ENCODE data around the gene EFCAB14.
"Not testable (repeated sequence)": the region's sequence is repeated elsewhere in the genome, so short reads cannot be mapped to it uniquely, and the experiment has no call there.

The EFCAB14 gene

GRCh38 chr1:46659307-46659870 is 59.5 kb downstream of the EFCAB14 start:
- Histone ChIP-seq H3K27me3 (ENCODE audit: insufficient read depth, low read length) (no peaks in the 10 kb centered on the region), H3K4me1 (ENCODE audit: insufficient read depth, low read length) (no peaks in the 10 kb centered on the region), H3K9me3 (ENCODE audit: insufficient read depth, low read depth, low read length) (no peaks in the 10 kb centered on the region), H3K27ac (ENCODE audit: low read length) (no peak overlapping the region), H3K4me3 (ENCODE audit: low read length) (no peak overlapping the region), H3K36me3 (ENCODE audit: insufficient read depth, low read depth, low read length) (peaks cover 55% of the 10 kb centered on the region), H3K9ac (ENCODE audit: low read depth, low read length) (no peak overlapping the region)

- H3K4me3 ChIP-seq (ENCODE audit: low read length) = no peak overlapping the region
- H3K9me3 ChIP-seq (ENCODE audit: insufficient read depth, low read depth, low read length) = no peaks in the 10 kb centered on the region
- H3K27me3 ChIP-seq (ENCODE audit: insufficient read depth, low read length) = no peaks in the 10 kb centered on the region
- peaks cover 58% of the 10 kb centered on the region for H3K36me3 ChIP-seq (ENCODE audit: insufficient read depth, low read depth, low read length)
- no peaks in the 10 kb centered on the region for H3K4me1 ChIP-seq (ENCODE audit: insufficient read depth, low read length)
- no peak overlapping the region for H3K27ac ChIP-seq (ENCODE audit: low read length)
- H3K9ac ChIP-seq (ENCODE audit: low read depth, low read length) = no peak overlapping the region
Measured at GRCh38 chr1:46657775-46658174, 61.1 kb downstream of the EFCAB14 start.

- peaks cover 69% of the 10 kb centered on the region for H3K36me3 ChIP-seq (ENCODE audit: insufficient read depth, low read depth, low read length)
Measured at GRCh38 chr1:46656643-46657042, 62.3 kb downstream of the EFCAB14 start.

GRCh38 chr1:46655848-46656247 is 63.1 kb downstream of the EFCAB14 start:
- H3K9ac ChIP-seq (ENCODE audit: low read depth, low read length) = no peak overlapping the region
- H3K4me1 ChIP-seq (ENCODE audit: insufficient read depth, low read length) = no peaks in the 10 kb centered on the region
- no peak overlapping the region for H3K4me3 ChIP-seq (ENCODE audit: low read length)
- H3K36me3 ChIP-seq (ENCODE audit: insufficient read depth, low read depth, low read length) = peaks cover 69% of the 10 kb centered on the region
- no peaks in the 10 kb centered on the region for H3K9me3 ChIP-seq (ENCODE audit: insufficient read depth, low read depth, low read length)
- no peak overlapping the region for H3K27ac ChIP-seq (ENCODE audit: low read length)
- H3K27me3 ChIP-seq (ENCODE audit: insufficient read depth, low read length) = no peaks in the 10 kb centered on the region

More at GRCh38 chr1:46656643-46657042, 62.3 kb downstream of the EFCAB14 start:
- Histone ChIP-seq H3K9me3 (ENCODE audit: insufficient read depth, low read depth, low read length) (no peaks in the 10 kb centered on the region), H3K4me3 (ENCODE audit: low read length) (no peak overlapping the region), H3K27ac (ENCODE audit: low read length) (no peak overlapping the region), H3K4me1 (ENCODE audit: insufficient read depth, low read length) (no peaks in the 10 kb centered on the region), H3K27me3 (ENCODE audit: insufficient read depth, low read length) (no peaks in the 10 kb centered on the region), H3K9ac (ENCODE audit: low read depth, low read length) (no peak overlapping the region)

GRCh38 chr1:46654698-46655097 is 64.2 kb downstream of the EFCAB14 start:
- not testable (repeated sequence) for H3K4me3 ChIP-seq (ENCODE audit: low read length)

GRCh38 chr1:46654012-46654411 is 64.9 kb downstream of the EFCAB14 start:
- Histone ChIP-seq H3K4me1 (ENCODE audit: insufficient read depth, low read length) (no peaks in the 10 kb centered on the region), H3K9me3 (ENCODE audit: insufficient read depth, low read depth, low read length) (peaks cover 14% of the 10 kb centered on the region), H3K27ac (ENCODE audit: low read length) (no peak overlapping the region), H3K36me3 (ENCODE audit: insufficient read depth, low read depth, low read length) (peaks cover 82% of the 10 kb centered on the region), H3K27me3 (ENCODE audit: insufficient read depth, low read length) (no peaks in the 10 kb centered on the region), H3K9ac (ENCODE audit: low read depth, low read length) (no peak overlapping the region), H3K4me3 (ENCODE audit: low read length) (no peak overlapping the region)

More at GRCh38 chr1:46654698-46655097, 64.2 kb downstream of the EFCAB14 start:
- H3K36me3 ChIP-seq (ENCODE audit: insufficient read depth, low read depth, low read length) = peaks cover 79% of the 10 kb centered on the region
- H3K4me1 ChIP-seq (ENCODE audit: insufficient read depth, low read length); H3K27me3 ChIP-seq (ENCODE audit: insufficient read depth, low read length); H3K9ac ChIP-seq (ENCODE audit: low read depth, low read length); H3K9me3 ChIP-seq (ENCODE audit: insufficient read depth, low read depth, low read length); H3K27ac ChIP-seq (ENCODE audit: low read length): not testable (repeated sequence)

GRCh38 chr1:46653405-46653958 is 65.4 kb downstream of the EFCAB14 start:
- Histone ChIP-seq H3K27ac (ENCODE audit: low read length) (no peak overlapping the region), H3K9me3 (ENCODE audit: insufficient read depth, low read depth, low read length) (peaks cover 14% of the 10 kb centered on the region), H3K4me3 (ENCODE audit: low read length) (no peak overlapping the region), H3K36me3 (ENCODE audit: insufficient read depth, low read depth, low read length) (peaks cover 80% of the 10 kb centered on the region), H3K9ac (ENCODE audit: low read depth, low read length) (no peak overlapping the region), H3K27me3 (ENCODE audit: insufficient read depth, low read length) (no peaks in the 10 kb centered on the region), H3K4me1 (ENCODE audit: insufficient read depth, low read length) (no peaks in the 10 kb centered on the region)

GRCh38 chr1:46652321-46653100 is 66.4 kb downstream of the EFCAB14 start:
- H3K36me3 ChIP-seq (ENCODE audit: insufficient read depth, low read depth, low read length) = peaks cover 75% of the 10 kb centered on the region
- no peaks in the 10 kb centered on the region for H3K4me1 ChIP-seq (ENCODE audit: insufficient read depth, low read length)
- H3K27ac ChIP-seq (ENCODE audit: low read length) = no peak overlapping the region
- peaks cover 18% of the 10 kb centered on the region for H3K9me3 ChIP-seq (ENCODE audit: insufficient read depth, low read depth, low read length)
- no peak overlapping the region for H3K4me3 ChIP-seq (ENCODE audit: low read length)
- H3K27me3 ChIP-seq (ENCODE audit: insufficient read depth, low read length) = no peaks in the 10 kb centered on the region
- H3K9ac ChIP-seq (ENCODE audit: low read depth, low read length) = no peak overlapping the region

GRCh38 chr1:46651152-46651551 is 67.8 kb downstream of the EFCAB14 start:
- H3K4me3 ChIP-seq (ENCODE audit: low read length); H3K9ac ChIP-seq (ENCODE audit: low read depth, low read length); H3K4me1 ChIP-seq (ENCODE audit: insufficient read depth, low read length); H3K27ac ChIP-seq (ENCODE audit: low read length); H3K27me3 ChIP-seq (ENCODE audit: insufficient read depth, low read length): not testable (repeated sequence)
- peaks cover 69% of the 10 kb centered on the region for H3K36me3 ChIP-seq (ENCODE audit: insufficient read depth, low read depth, low read length)
- H3K9me3 ChIP-seq (ENCODE audit: insufficient read depth, low read depth, low read length) = peaks cover 21% of the 10 kb centered on the region

GRCh38 chr1:46650491-46650890 is 68.4 kb downstream of the EFCAB14 start:
- Histone ChIP-seq H3K27me3 (ENCODE audit: insufficient read depth, low read length) (no peaks in the 10 kb centered on the region), H3K4me3 (ENCODE audit: low read length) (no peak overlapping the region), H3K9me3 (ENCODE audit: insufficient read depth, low read depth, low read length) (peaks cover 21% of the 10 kb centered on the region), H3K4me1 (ENCODE audit: insufficient read depth, low read length) (no peaks in the 10 kb centered on the region), H3K36me3 (ENCODE audit: insufficient read depth, low read depth, low read length) (peaks cover 62% of the 10 kb centered on the region), H3K9ac (ENCODE audit: low read depth, low read length) (no peak overlapping the region), H3K27ac (ENCODE audit: low read length) (no peak overlapping the region)

GRCh38 chr1:46649764-46650163 is 69.2 kb downstream of the EFCAB14 start:
- H3K4me1 ChIP-seq (ENCODE audit: insufficient read depth, low read length) = no peaks in the 10 kb centered on the region
- H3K9ac ChIP-seq (ENCODE audit: low read depth, low read length) = no peak overlapping the region
- no peaks in the 10 kb centered on the region for H3K27me3 ChIP-seq (ENCODE audit: insufficient read depth, low read length)
- H3K9me3 ChIP-seq (ENCODE audit: insufficient read depth, low read depth, low read length) = peaks cover 21% of the 10 kb centered on the region
- peaks cover 58% of the 10 kb centered on the region for H3K36me3 ChIP-seq (ENCODE audit: insufficient read depth, low read depth, low read length)
- no peak overlapping the region for H3K4me3 ChIP-seq (ENCODE audit: low read length)
- no peak overlapping the region for H3K27ac ChIP-seq (ENCODE audit: low read length)

- Histone ChIP-seq H3K27me3 (ENCODE audit: insufficient read depth, low read length) (no peaks in the 10 kb centered on the region), H3K27ac (ENCODE audit: low read length) (no peak overlapping the region), H3K4me3 (ENCODE audit: low read length) (no peak overlapping the region), H3K9me3 (ENCODE audit: insufficient read depth, low read depth, low read length) (peaks cover 21% of the 10 kb centered on the region), H3K36me3 (ENCODE audit: insufficient read depth, low read depth, low read length) (peaks cover 50% of the 10 kb centered on the region), H3K9ac (ENCODE audit: low read depth, low read length) (no peak overlapping the region), H3K4me1 (ENCODE audit: insufficient read depth, low read length) (no peaks in the 10 kb centered on the region)
Measured at GRCh38 chr1:46647611-46648010, 71.3 kb downstream of the EFCAB14 start.

All from iPS-20b (cell line).